ENCODE measurements around the gene RIPOR3.

The RIPOR3 gene

DNA sequence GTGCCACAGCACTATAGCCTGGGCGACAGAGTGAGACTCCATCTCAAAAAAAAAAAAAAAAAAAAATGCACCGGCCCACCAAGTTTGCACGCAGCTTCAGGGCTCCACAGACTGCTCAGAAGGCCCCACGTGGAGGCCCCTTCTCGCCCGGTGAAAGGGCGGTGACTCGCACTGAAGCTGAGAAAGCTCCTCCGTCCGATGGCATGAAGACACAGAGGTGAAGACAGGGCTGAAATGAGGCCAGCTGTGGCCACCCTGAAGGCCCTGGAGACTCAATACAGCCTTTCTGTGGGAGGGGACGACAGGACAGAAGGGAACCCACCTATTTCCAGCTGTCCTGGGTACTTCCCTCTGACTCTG lies 97.1 kb downstream of the RIPOR3 start:
- FAIRE-seq: no peak
- no peak for DNase-seq (ENCODE audit: low spot score)

DNA sequence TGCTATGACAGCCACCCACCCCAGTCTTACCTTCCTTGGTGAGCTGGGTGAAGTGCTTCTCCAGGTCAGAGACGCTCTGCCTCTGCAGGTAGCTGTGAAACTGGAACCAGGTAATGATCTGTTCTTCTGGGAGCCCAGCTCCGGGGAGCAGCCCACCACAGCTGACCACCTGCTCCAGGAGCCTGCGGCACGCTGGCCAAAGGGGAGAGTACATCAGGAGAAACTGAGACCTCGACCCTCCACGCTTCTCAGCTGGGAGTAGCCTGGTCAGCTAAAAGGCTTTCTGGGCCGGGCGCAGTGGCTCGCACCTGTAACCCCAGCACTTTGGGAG lies 98.4 kb downstream of the RIPOR3 start:
- no peak for DNase-seq (ENCODE audit: low spot score)
- FAIRE-seq: no peak

DNA sequence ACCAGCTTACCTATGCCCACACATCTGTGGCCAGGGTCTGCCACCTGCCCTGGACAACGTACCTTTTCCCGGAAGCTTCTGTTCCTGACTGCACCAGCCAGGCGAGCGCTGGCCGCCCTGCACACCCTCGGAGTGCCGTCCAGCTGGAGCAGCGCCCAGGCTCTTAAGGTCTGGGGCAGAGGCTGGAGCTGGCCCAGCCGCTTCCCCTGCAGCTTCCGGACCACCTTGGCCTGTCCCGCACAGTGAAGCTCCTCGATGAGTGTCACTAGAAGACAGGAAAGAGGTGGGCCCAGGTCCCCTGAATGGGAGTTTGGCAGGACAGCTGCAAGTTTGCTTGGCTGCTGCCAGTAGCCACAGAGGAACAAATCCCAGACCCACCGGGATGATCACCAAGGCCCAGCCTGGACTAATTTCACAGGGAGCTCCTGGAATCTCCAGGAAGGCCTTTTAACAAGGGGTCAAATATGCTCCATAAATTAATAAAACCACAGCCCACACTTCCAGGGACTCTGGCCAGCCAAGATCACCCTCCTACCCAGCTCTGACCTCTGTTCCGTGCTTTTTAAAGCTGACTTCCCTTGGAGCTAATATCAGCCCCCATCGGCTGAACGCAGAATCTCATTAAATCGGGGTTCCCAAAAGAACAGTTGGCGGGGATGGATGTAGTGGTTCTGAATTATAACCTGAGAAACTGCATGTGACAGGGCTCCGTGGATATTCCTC lies 98.9 kb downstream of the RIPOR3 start:
- no peak for DNase-seq (ENCODE audit: low spot score)
- no peak for FAIRE-seq

GRCh38 chr20:50591233-50591852 lies 100.0 kb downstream of the RIPOR3 start:
- DNase-seq (ENCODE audit: low spot score): no peak
- no peak for FAIRE-seq

DNA sequence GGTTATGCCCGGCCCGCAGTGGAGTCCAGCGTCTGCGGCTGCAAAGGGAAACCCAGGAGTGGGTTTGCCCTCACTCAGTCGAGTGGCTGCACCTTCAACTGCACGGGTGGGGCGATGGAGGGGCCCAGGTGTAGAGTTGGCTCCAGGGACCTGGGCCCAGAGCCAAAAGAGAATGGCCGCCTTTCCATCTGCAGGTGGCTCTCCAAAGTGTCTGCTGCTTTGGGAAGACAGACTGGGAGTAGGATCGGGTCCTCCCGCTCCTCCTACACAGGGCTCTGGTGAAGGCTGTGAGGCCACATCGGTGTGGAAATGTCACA lies 101.0 kb downstream of the RIPOR3 start:
- DNase-seq (ENCODE audit: low spot score): no peak
- FAIRE-seq: no peak

DNA sequence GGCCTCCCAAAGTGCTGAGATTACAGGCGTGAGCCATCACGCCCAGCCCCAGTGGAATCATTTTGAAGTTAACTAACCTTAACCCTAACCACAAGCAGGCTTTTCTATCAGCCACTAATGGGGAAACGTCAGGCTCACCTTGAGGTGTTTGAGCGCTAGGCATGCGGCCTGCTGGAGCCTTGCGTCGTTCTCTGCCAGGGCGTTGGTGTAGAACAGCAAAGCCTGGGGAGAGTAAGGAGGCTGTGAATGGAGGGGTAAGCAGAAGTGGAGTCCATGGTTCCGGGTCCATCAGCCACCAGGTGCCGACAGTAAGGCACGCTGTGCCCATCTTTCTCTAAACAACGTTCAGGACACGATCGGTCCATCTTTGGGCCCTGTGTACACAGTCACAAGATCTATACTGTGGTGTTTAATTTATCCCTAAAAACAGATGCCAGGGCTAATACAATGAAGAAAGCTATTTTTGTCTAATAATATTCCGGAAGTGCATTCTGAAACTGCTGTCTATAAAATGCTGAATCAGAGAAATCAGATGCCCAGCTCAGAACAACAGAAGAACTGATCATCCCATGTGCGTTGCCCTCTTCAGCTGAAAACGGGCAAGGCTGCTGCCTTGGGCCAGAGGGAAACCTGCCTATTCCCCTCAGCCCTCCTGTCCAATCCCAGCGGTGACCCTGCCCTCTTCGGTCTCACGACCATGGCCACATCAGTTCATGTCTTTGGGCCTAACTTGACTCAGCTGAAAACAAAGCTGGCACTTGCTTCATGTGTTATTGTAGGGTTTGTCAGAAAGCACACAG lies 101.6 kb downstream of the RIPOR3 start:
- FAIRE-seq: no peak
- DNase-seq (ENCODE audit: low spot score): no peak

DNA sequence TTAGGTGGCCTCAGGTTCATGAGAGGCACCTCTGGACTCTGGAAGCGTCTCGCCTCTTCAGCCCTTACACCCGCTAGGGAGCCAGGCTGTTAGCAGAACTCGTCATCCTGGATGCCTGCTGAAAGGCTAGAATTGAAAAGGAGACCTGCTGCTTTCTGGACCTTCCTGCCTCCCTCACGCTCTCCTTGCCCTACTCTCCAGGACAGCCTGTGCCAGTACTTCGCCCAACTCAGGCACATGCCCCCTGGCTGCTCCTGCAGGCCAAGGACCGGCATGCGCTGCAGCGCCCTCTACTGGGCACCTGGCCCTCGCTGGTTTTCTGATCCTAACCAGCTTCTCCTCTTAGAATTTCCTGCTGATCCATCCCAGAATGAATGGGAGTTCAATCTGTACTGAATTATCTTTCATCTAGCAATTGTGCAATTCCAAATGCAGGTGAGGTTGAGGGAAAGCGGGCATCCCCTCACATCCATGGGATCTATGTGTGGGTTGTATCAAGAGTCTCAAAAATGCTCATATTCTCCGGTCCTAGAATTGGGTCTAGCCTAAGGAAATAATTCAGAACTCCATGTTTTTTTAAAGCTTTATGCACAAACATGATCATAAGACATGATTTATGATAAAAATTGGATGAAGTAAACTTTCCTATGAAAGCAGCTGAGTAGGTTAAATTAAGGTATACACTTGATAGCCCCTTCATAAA lies 103.2 kb downstream of the RIPOR3 start:
- FAIRE-seq (no peak), DNase-seq (ENCODE audit: low spot score) (peak; percentile 27)

DNA sequence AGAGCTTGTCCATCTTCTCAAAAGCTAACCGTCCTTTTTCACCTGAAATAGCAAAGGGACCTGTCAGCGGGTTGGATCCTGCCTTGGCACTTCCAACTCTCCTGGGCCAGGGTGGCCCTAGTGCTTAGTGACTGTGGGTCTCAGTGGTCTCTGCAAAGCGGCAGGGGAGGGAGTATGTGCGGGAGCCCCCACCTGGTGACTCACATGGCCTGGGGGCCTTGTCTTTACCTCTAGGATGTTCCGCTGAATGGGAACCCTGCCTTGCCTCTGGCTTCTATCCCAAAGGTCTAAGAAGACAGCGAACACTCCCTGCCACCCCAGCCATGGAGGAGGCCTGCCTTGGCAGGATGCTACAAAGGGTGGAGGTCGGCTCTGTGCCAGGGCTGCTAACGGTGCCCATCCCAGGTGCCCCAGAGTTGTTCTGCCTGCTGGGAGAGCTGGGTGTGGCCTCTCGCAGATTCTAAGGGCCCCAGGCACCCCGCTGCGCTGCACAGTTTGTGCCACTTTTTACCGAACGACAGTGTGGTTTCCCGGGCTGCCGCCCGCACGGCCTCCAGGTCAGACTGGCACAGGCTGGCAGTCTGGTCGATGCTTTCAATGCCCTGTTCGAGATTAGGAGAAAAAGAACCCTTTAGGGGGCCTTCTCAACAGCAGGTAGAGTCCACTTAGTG lies 103.9 kb downstream of the RIPOR3 start:
- DNase-seq (ENCODE audit: low spot score) (no peak), FAIRE-seq (no peak)

- FAIRE-seq (no peak), DNase-seq (ENCODE audit: low spot score) (no peak)
These were observed 104.7 kb downstream of the RIPOR3 start for GRCh38 chr20:50586531-50587232.

DNA sequence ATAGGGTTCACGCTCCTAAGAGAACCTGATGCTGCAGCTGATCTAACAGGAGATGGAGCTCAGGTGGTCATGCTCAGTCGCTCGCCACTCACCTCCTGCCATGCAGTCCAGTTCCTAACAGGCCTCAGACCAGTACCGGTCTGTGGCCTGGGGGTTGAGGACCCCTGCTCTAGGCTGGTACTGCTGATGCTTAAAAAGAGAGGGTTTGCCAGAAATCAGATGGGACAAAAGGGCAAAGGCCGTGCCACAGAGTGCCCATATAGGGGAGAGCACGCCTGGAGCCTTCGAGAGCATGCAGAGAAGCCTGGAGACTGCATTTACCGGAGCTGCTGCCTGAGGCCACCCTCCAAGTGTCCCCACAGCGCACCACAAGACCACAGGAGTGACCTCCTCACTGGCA lies 105.7 kb downstream of the RIPOR3 start:
- no peak for FAIRE-seq

DNA sequence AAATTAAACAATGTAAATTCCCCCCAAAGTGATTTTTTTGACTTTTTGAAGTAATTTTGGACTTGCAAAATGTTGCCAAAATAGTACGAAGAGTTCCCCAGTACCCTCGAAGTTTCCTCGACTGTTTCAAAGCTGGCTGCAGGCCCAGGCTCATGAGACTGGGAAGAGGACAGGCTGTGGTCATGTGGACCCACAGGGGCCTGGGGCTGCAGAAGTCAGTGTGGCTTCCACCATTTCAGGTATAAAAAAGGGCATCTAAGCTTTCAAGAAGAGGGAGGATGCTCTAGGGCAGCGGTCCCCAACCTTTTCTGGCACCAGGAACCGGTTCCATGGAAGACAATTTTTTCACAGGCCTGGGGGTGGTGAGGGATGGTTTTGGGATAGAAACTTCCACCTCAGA lies 106.1 kb downstream of the RIPOR3 start:
- FAIRE-seq (no peak), DNase-seq (ENCODE audit: low spot score) (no peak)

More for the DNA sequence above, 105.7 kb downstream of the RIPOR3 start:
- DNase-seq (ENCODE audit: low spot score): no peak

- no peak for FAIRE-seq
- DNase-seq (ENCODE audit: low spot score): no peak
These were observed 106.7 kb downstream of the RIPOR3 start for GRCh38 chr20:50584687-50585086.

GRCh38 chr20:50583442-50584150 lies 107.7 kb downstream of the RIPOR3 start:
- FAIRE-seq: no peak
- DNase-seq (ENCODE audit: low spot score): no peak

DNA sequence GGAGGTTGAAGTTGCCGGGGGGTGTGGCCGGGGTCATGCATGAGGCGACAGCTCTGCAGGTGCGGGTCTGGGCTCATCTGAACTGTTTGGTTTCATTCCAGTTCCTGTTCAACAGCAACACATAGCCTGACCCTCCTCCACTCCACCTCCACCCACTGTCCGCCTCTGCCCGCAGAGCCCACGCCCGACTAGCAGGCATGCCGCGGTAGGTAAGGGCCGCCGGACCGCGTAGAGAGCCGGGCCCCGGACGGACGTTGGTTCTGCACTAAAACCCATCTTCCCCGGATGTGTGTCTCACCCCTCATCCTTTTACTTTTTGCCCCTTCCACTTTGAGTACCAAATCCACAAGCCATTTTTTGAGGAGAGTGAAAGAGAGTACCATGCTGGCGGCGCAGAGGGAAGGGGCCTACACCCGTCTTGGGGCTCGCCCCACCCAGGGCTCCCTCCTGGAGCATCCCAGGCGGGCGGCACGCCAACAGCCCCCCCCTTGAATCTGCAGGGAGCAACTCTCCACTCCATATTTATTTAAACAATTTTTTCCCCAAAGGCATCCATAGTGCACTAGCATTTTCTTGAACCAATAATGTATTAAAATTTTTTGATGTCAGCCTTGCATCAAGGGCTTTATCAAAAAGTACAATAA lies 108.6 kb downstream of the RIPOR3 start:
- DNase-seq (ENCODE audit: low spot score) (no peak), FAIRE-seq (no peak)

DNA sequence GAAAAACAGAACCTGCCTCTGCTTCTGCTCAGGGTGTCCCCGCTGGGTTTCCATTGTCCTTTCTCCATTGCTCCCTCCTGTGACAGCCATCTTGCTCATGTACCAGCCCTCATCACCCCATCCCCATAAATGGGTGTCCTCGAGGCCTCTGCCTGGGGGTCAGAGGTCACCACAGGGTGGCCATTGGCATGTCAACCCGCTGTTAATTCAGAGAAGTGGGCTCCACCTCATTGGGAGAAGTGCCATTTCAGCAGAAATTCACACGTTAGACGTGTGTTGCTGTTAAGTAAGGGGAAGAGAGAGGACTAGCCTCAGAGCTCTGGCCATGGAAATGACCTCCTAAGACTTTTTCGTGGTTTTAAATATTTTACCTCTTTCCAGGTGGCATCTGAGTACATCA lies 109.2 kb downstream of the RIPOR3 start:
- DNase-seq (ENCODE audit: low spot score): no peak
- FAIRE-seq: no peak

- no peak for FAIRE-seq
- no peak for DNase-seq (ENCODE audit: low spot score)
These were observed 110.3 kb downstream of the RIPOR3 start for GRCh38 chr20:50580842-50581544.

DNA sequence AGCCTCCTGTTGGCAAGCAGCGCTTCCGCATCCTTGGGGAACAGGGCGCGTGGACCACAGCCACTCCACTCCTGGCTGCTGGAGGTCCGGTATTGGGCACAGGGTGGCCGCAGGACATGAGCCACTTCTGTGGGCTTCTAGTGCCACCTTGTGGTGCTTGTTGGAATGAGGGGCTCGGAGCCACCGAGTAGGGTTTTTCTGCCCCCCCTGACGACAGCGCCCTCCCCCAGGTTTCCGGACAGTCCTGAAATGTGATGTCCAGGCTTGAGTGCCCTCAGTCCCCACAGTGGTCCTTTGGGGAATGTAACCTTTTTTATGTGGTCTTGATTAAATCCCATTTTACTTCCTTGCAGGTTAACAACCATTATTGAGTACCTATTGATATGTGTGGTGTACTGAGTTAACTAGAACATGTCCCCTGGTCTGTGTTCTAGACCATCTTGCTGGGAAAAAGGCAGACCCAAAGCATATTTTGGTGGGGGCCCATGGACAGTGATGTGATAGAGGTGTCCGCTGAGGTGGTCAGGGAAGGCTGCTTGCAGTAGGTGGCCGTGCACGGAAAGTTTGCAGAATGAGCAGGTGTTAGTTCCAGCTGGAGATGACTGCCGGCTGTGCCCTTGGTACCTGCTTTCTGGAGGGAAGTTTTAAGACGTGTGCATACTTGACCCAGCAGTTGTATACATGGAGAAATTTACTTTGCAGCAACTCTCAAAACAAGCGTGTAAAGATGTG lies 111.2 kb downstream of the RIPOR3 start:
- peak; percentile 50 for DNase-seq (ENCODE audit: low spot score)

DNA sequence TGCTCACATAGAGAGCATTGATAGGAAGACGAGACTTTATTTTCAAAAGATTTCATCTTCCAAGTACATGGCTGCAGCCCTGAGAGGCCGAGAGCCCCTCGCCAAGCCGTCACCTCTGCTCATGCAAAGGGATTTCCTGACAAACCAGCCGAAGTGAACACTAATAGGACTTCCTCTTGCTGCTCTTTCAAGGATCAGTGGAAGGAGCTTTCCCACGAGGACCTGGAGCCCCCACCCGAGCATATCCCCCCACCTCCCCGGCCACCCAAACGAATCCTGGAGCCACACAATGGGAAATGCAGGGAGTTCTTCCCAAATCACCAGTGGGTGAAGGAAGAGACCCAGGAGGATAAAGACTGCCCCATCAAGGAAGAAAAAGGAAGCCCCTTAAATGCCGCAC lies 111.8 kb downstream of the RIPOR3 start:
- FAIRE-seq: no peak
- no peak for DNase-seq (ENCODE audit: low spot score)

More for the DNA sequence above, 111.2 kb downstream of the RIPOR3 start:
- no peak for FAIRE-seq

DNA sequence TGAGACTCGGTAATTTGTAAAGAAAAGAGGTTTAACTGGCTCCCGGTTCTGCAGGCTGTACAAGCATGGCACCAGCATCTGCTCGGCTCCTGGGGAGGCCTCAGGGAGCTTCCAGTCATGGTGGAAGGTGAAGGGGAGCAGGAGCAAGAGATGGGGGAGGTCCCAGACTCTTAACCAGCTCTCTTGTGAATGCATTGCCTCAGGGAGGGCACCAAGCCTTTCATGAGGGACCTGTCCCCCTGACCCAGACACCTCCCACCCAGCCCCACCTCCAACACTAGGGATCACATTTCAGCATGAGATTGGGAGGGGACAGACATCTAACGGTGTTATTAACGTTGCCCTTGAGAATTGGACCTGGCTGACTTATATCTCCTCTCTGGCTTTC lies 112.6 kb downstream of the RIPOR3 start:
- no peak for DNase-seq (ENCODE audit: low spot score)
- no peak for FAIRE-seq

All from RCC 7860 (cell line).